Adipocyte (in vitro differentiated cells): Measurements from ENCODE around the gene LEUTX.

ENCODE experiments used
- DNase-seq: peaks from one replicate; pipeline ENCODE4 v3.0.0-alpha.2; 2015; ENCODE audit warnings: low read depth
- H3K27me3 ChIP-seq: replicated peaks from 2 replicates; pipeline ENCODE4 v1.7.0; 2013; ENCODE audit warnings: mild to moderate bottlenecking, low read length, moderate library complexity; ENCODE audit not compliant: control insufficient read depth, insufficient read depth
- H3K36me3 ChIP-seq: 2 replicates; pipeline ENCODE4 v1.7.0; 2013; ENCODE audit warnings: low read length, mild to moderate bottlenecking, moderate library complexity; ENCODE audit not compliant: control insufficient read depth, insufficient read depth, severe bottlenecking
- H3K4me1 ChIP-seq: 2 replicates; pipeline ENCODE4 v1.7.0; 2013; ENCODE audit warnings: mild to moderate bottlenecking, low read length, moderate library complexity; ENCODE audit not compliant: control insufficient read depth, insufficient read depth
- H3K4me3 ChIP-seq: 2 replicates; pipeline ENCODE4 v1.7.0; 2013; ENCODE audit warnings: mild to moderate bottlenecking, low read length, moderate library complexity
- H3K9ac ChIP-seq: 2 replicates; pipeline ENCODE4 v1.7.0; 2013; ENCODE audit warnings: mild to moderate bottlenecking, low read length, moderate library complexity
- H3K9me3 ChIP-seq: 2 replicates; pipeline ENCODE4 v1.7.0; 2013; ENCODE audit warnings: mild to moderate bottlenecking, low read length, moderate library complexity; ENCODE audit not compliant: control insufficient read depth

Gene LEUTX, protein sequence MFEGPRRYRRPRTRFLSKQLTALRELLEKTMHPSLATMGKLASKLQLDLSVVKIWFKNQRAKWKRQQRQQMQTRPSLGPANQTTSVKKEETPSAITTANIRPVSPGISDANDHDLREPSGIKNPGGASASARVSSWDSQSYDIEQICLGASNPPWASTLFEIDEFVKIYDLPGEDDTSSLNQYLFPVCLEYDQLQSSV

DNA sequence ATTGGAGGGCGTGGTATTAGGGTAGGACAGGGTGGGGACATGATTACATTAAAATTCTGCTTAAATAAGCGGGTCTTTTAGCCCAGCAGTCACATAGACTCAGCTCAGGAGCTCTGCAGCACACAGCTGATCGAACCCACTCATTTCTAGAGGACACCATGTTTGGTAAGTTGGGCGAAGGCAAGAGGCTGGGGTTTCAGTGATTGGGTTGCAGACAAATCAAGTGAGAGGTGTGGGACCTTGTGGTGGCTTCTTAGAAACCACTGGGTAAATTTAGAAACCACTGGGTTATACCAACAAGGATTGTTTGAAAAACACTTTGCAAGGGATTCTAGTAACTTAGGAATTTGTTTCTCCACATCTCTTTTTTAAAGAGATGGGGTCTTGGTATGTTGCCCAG is at the start of gene LEUTX:
Gene LEUTX, plus strand, starts transcription at position 92 of the 400 bp plus-strand sequence. Its CDS starts 67 bp downstream, at position 159.
- no peaks in the 10 kb centered on the region for H3K36me3 ChIP-seq
- no peaks in the 10 kb centered on the region for H3K4me1 ChIP-seq
- no peak for DNase-seq
- H3K9ac ChIP-seq: no peak within 1 kb of the TSS
- H3K4me3 ChIP-seq: no peak within 1 kb of the TSS
- no peaks in the 10 kb centered on the region for H3K9me3 ChIP-seq
- peaks cover 7% of the 10 kb centered on the region for H3K27me3 ChIP-seq

DNA sequence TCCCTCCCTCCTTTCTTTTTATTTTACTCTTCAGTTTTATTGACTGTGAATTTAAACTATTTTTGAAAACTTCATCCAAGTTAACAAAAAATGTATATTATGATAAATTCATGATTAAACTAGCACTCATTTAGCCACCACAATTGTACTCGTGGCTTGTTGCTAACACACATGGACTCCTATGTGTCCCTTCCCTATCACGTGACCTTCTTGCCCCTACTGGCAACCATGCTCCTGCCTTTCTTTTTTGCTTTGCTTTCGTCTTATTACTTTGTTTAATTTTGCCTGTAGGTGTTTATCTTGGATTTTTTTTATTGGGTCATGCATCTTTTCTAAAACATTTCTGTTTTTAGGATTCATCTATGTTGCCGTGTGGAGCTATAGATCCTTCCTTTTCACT is 49.1 kb upstream of the LEUTX start:
- Histone ChIP-seq H3K36me3 (no peaks in the 10 kb centered on the region), H3K27me3 (peaks cover 13% of the 10 kb centered on the region), H3K4me1 (no peaks in the 10 kb centered on the region), H3K9ac (no peak overlapping the region), H3K4me3 (no peak overlapping the region), H3K9me3 (no peaks in the 10 kb centered on the region)
- no peak for DNase-seq

DNA sequence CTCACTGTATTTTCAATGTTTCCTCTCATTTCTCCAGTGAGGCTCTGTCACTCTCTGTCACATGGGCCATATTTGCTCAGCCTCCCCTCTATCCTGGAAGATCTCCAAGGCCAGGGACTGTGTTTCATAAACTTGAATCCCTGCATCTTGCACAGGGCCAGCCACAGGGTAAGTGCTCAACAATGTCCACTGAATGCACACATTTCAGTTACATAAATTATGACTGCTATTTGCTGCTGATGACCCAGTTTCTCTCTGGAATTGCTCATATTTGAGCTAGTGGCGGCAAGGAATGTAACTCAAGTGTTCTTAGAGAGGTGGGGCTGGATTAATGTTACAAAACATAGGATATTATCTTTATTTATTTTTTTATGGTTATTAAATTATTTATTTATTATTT is 47.0 kb upstream of the LEUTX start:
- Histone ChIP-seq H3K4me1 (no peaks in the 10 kb centered on the region), H3K4me3 (no peak overlapping the region), H3K27me3 (peaks cover 9% of the 10 kb centered on the region), H3K9ac (no peak overlapping the region), H3K9me3 (no peaks in the 10 kb centered on the region), H3K36me3 (no peaks in the 10 kb centered on the region)
- DNase-seq: no peak

DNA sequence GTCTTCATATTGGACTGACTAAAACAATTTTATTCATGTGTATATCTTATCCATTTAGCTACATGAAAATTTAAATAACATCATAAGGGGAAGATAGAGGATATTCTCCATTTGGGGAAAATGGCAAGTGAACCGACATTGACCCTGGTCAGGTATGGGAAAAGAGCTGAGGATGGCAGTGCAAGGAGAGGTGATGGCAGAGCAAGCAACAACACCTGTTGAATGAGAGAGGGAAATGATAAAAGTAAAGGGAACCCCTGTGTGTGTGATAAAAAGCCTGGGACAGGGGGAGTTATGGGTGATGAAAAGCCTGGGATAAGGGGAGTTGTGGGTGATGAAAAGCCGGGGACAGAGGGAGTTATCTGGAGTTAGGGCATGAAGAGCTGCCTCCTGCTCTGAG is 44.8 kb upstream of the LEUTX start:
- no peaks in the 10 kb centered on the region for H3K36me3 ChIP-seq
- peaks cover 11% of the 10 kb centered on the region for H3K27me3 ChIP-seq
- H3K9ac ChIP-seq: no peak overlapping the region
- no peaks in the 10 kb centered on the region for H3K4me1 ChIP-seq
- H3K4me3 ChIP-seq: no peak overlapping the region
- no peaks in the 10 kb centered on the region for H3K9me3 ChIP-seq
- no peak for DNase-seq

DNA sequence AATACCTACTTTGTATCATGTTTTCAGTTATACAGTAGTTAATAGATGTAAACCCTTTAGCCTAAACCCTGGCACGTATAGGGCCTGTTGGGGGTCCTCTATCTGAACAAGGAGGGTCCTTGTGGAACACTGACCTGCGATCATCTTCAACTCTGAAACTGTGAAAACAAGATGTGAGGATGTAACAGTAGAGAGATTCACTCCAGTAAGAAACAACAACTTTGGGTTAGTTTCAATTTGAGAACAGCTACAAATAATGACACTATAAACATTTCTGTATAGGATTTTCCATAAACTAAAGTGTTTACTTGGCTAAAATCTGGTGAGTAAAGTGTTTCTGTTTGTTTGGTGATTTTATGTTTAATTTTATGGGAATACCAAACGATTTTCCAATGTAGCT is 43.0 kb upstream of the LEUTX start:
- no peak overlapping the region for H3K4me3 ChIP-seq
- no peaks in the 10 kb centered on the region for H3K9me3 ChIP-seq
- peaks cover 11% of the 10 kb centered on the region for H3K27me3 ChIP-seq
- H3K36me3 ChIP-seq: no peaks in the 10 kb centered on the region
- H3K4me1 ChIP-seq: no peaks in the 10 kb centered on the region
- H3K9ac ChIP-seq: no peak overlapping the region
- no peak for DNase-seq

DNA sequence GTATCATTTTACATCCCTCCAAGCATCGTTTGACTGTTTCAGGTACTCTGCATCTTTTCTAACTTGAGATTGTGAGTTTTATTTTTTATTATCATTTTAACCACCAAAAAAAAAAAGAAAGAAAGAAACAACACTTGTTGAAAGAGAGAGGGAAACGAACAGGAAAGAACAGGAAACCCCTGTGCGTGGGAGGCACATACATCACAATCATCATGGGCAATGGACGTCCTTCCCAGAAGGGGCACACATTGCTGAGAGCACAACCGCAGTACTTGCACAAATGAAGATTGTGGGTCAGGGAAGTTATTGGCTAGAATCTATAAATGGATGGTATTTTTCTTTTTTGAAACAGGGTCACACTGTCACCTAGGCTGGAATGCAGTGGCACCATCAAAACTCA is 42.6 kb upstream of the LEUTX start:
- H3K9me3 ChIP-seq: no peaks in the 10 kb centered on the region
- H3K36me3 ChIP-seq: no peaks in the 10 kb centered on the region
- no peak overlapping the region for H3K4me3 ChIP-seq

DNA sequence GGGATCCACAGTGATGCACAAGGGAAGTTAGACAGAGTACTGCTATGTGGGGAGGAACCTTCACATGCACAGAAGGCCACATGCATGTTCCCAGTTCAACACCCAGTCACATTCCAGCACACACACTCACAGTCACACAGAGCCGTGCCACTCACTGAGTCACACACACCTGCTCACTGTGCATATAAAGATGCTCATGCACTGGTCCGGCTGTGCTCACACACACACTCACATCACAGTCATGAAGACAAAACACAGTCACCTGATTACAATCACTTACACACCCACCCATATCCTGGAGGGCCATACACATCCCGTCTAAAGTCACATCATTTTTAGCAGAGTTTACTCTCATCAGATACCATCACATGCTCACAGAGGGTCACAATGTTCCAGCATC is 41.3 kb upstream of the LEUTX start:
- H3K36me3 ChIP-seq: no peaks in the 10 kb centered on the region
- H3K4me1 ChIP-seq: no peaks in the 10 kb centered on the region
- no peak overlapping the region for H3K4me3 ChIP-seq
- no peak for DNase-seq
- H3K9me3 ChIP-seq: no peaks in the 10 kb centered on the region
- peaks cover 11% of the 10 kb centered on the region for H3K27me3 ChIP-seq
- no peak overlapping the region for H3K9ac ChIP-seq

More for the DNA sequence above, 42.6 kb upstream of the LEUTX start:
- Histone ChIP-seq H3K9ac (no peak overlapping the region), H3K4me1 (no peaks in the 10 kb centered on the region), H3K27me3 (peaks cover 11% of the 10 kb centered on the region)
- DNase-seq: no peak

DNA sequence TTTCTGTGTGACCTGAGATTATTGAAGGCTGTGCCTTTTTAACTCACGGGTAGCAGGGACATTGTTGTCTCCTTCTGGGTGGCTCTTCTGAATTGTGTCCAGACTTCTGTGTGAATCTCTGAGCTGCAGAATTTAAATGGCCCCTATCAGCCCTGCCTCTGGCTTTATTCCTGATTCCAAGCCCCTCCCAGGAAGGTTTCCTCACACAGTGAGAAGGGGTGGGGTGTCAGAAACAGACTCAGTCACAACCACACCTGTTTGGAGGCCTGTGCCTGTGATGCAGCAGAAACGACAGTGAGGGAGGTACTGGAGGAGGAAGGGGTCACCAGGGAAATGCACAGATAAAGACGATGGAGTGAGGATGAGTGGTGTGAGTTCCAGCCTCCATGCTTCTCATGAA is 40.8 kb upstream of the LEUTX start, which contains the start of gene CLC:
Gene CLC, minus strand, starts transcription at position 139 of the 400 bp plus-strand sequence. Its CDS starts 77 bp downstream, at position 62.
- peaks cover 11% of the 10 kb centered on the region for H3K27me3 ChIP-seq
- no peak within 1 kb of the TSS for H3K4me3 ChIP-seq
- DNase-seq: no peak
- H3K36me3 ChIP-seq: no peaks in the 10 kb centered on the region
- no peaks in the 10 kb centered on the region for H3K4me1 ChIP-seq
- no peaks in the 10 kb centered on the region for H3K9me3 ChIP-seq
- H3K9ac ChIP-seq: no peak within 1 kb of the TSS

DNA sequence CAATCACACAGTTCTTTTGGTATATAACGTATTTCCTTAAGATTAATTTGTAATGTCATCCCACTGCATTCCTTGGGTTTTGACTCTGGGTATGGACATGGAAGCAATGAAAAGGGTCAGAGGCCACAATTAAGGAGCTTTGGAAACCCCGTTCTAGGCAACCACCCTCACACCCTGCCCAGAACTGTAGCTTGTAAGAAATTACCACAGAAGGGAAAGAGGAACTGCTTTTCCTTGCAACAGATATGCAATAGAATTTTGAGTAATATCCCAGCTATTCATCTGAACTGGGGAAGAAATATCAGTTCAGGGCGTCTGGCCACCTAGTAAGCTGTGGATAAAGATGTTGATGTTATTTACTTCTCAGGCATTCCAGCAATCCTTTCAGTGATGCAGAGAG is 39.8 kb upstream of the LEUTX start:
- Histone ChIP-seq H3K9me3 (no peaks in the 10 kb centered on the region), H3K27me3 (peaks cover 11% of the 10 kb centered on the region), H3K4me3 (no peak overlapping the region), H3K9ac (no peak overlapping the region), H3K36me3 (no peaks in the 10 kb centered on the region), H3K4me1 (no peaks in the 10 kb centered on the region)
- DNase-seq: no peak

DNA sequence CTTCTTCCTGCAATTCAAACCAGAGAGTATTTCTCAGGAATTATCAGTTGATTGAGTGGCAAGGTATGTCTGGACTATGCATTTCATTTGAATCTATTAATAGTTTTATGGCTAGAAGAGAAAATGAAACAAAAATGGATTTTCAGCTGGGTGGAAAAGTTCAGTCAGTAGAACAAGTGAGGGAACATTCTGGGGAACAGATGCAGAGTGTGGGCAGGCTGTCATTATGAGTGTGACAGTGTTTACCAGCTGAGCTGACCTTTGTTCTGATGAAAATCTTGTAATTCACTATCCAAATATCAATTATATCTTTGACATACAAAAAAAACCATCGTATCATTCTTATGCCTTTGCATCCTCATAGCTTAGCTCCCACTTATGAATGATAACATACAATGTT is 38.3 kb upstream of the LEUTX start:
- no peak for DNase-seq
- Histone ChIP-seq H3K4me3 (no peak overlapping the region), H3K9ac (no peak overlapping the region), H3K4me1 (no peaks in the 10 kb centered on the region), H3K27me3 (peaks cover 7% of the 10 kb centered on the region), H3K9me3 (no peaks in the 10 kb centered on the region), H3K36me3 (no peaks in the 10 kb centered on the region)

DNA sequence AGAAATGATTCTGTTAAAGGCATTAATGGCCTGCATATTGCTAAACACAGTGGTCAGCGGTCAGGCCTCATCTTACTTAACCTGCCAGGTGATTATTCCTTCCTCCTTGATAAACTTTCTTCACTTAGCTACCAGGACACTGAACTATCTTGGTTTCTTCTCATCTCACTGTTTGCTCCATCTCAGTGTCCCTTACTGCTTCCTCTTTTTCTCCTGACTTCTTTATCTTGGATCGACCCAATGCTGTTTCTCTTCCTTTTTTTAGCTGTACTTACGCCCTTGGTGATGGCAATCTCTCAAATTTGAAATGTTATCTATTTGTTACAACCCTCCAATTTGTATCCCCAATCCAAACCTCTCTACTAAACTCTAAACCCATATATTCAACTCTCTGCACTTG is 33.0 kb upstream of the LEUTX start:
- Histone ChIP-seq H3K4me1 (no peaks in the 10 kb centered on the region), H3K36me3 (no peaks in the 10 kb centered on the region), H3K4me3 (no peak overlapping the region), H3K9me3 (no peaks in the 10 kb centered on the region), H3K27me3 (peaks cover 5% of the 10 kb centered on the region), H3K9ac (no peak overlapping the region)
- DNase-seq: no peak
